Right lobe of liver (tissue), 4 donors: ENCODE measurements around the gene ITPA.

Source experiments
- POLR2A ChIP-seq: fragments of 450-650 bp; IDR thresholded peaks from one replicate; pipeline ENCODE4 v1.6.1; 2017; ENCODE audit warnings: antibody characterized with exemption, mild to moderate bottlenecking
- TF ChIP-seq, protein P1 (sequence below), 4 donors: fragments of 200-600 bp in 3 of 4; fragments of 450-650 bp in 1 of 4; IDR thresholded peaks; one replicate each; pipeline versions ENCODE4 v1.5.1 to v1.8.0; 2016 to 2022; ENCODE audit warnings: antibody characterized with exemption in 4 of 4, mild to moderate bottlenecking in 2 of 4
- donor health status: DM: no; HTN: no; CAD: no.
- donor health status: DM: no; HTN: no; CAD: no.
- donor health status: DM: no; HTN: yes; CAD: no.

DNA sequence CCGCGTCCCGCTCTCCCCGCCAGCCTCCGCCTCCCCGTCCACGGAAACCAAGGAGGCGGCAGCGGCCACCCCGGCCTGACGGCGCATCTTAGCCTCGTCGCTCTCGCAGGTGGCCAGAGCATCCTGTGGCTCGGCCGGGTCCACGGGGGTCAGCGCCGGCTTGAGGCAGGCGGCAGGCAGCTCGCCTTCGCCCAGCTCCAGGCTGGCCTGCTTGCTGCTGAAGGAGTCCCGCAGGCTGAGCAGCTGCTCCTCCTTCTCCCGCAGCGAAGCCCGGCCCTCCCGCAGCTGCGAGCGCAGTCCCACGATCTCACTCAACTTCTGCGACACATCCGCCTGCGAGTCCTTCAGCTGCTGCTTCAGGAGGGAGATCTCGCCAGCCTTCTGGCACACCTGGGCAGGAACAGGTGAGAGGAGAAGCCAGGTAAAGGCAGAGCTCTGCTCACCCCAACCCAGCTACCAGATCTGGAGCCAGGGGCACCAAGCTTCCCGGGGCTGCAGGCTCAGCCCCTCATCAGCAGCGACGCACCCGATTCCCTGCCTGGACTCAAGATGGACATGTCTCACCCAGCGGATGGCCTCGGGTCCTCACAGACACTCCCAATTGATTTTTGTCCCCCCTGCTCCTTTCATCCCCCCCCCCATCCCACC, 44.4 kb upstream of the ITPA start:
- TF ChIP-seq, protein P1, sequence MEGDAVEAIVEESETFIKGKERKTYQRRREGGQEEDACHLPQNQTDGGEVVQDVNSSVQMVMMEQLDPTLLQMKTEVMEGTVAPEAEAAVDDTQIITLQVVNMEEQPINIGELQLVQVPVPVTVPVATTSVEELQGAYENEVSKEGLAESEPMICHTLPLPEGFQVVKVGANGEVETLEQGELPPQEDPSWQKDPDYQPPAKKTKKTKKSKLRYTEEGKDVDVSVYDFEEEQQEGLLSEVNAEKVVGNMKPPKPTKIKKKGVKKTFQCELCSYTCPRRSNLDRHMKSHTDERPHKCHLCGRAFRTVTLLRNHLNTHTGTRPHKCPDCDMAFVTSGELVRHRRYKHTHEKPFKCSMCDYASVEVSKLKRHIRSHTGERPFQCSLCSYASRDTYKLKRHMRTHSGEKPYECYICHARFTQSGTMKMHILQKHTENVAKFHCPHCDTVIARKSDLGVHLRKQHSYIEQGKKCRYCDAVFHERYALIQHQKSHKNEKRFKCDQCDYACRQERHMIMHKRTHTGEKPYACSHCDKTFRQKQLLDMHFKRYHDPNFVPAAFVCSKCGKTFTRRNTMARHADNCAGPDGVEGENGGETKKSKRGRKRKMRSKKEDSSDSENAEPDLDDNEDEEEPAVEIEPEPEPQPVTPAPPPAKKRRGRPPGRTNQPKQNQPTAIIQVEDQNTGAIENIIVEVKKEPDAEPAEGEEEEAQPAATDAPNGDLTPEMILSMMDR (IDR thresholded peaks at IDR 0.05): no peak
- no peak for TF ChIP-seq POLR2A
